ENCODE measurements around the gene VGLL4. TPM values are rescaled to one million over a fixed set of nuclear protein-coding genes. Genes with fewer than 3 reads are reported as not detected.

Gene VGLL4
- polyA plus RNA-seq, 1 donor (not counting 4 experiments of a cell fraction or from before 2014, with no cell fraction given) = 32.6 TPM

DNA sequence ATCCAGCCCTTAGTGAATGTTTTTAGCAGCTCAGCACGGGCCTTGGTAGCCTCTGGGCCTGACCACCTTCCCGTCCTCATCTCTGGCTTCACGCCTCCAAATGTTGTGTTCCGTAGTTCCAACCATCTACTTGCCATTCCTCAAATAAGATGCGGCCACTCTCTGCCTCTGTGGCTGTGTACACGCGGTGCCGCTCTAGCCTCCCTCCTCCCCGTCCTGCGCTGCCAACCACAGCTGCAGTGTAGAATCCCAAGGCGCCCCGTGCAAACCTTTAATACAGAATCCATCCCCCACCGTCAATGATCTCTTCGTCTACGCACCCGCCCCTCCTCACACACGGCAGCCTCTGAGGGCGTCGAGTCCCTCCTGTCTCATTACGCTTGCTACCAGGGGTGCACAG, 77.2 kb downstream of the VGLL4 start:
- no peak overlapping the region for H3K4me3 ChIP-seq (ENCODE audit: control insufficient read depth in 2 of 3, extremely low read depth in 1 of 3, insufficient read depth in 2 of 3, low read depth in 1 of 3, low read length in 3 of 3)
- no peaks in the 10 kb centered on the region for H3K27me3 ChIP-seq (ENCODE audit: control insufficient read depth, extremely low read depth, insufficient read depth, low read length)
- H3K27ac ChIP-seq (ENCODE audit: control insufficient read depth, insufficient read depth, low read length) = no peak overlapping the region
- H3K9ac ChIP-seq (ENCODE audit: control insufficient read depth, extremely low read depth, insufficient read depth, low read length) = no peak overlapping the region
- FAIRE-seq (no peak), DNase-seq (ENCODE audit: low read depth, low spot score) (no peak)
- peaks cover 12 to 21% of the 10 kb centered on the region in 2 experiments for H3K36me3 ChIP-seq (ENCODE audit: control insufficient read depth in 2 of 2, extremely low read depth in 1 of 2, insufficient read depth in 2 of 2, low read length in 2 of 2)
- H2AFZ ChIP-seq (ENCODE audit: control insufficient read depth, low read length) = no peak overlapping the region
- H3K79me2 ChIP-seq (ENCODE audit: control insufficient read depth, insufficient read depth, low read length) = peaks cover 46% of the 10 kb centered on the region
- dilution Hi-C loops (cut with MboI; ENCODE audit: extremely low pct_ligation_motif_present, low sequenced_read_pairs) = no loop called here
- TF ChIP-seq CTCF (optimal IDR thresholded peaks at IDR 0.05 in 1 of 3, IDR thresholded peaks at IDR 0.05 in 1 of 3, conservative IDR thresholded peaks at IDR 0.05 in 1 of 3; ENCODE audit: extremely low read depth in 1 of 3, insufficient read depth in 2 of 3, low read length in 3 of 3) = no peak
- TF ChIP-seq EZH2 (IDR thresholded peaks at IDR 0.05; ENCODE audit: low read length) = no peak
- no peaks in the 10 kb centered on the region for H3K9me1 ChIP-seq (ENCODE audit: control insufficient read depth, extremely low read depth, insufficient read depth, low read length)
- H4K20me1 ChIP-seq (ENCODE audit: control insufficient read depth, extremely low read depth, insufficient read depth, low read length) = peaks cover 3% of the 10 kb centered on the region
- H3K4me1 ChIP-seq (ENCODE audit: control insufficient read depth, extremely low read depth, insufficient read depth, low read length) = peaks cover 32% of the 10 kb centered on the region
- no peak overlapping the region for H3K4me2 ChIP-seq (ENCODE audit: control insufficient read depth, extremely low read depth, insufficient read depth, low read depth, low read length)
- H3K9me3 ChIP-seq (ENCODE audit: control insufficient read depth, low read depth, low read length) = no peaks in the 10 kb centered on the region

DNA sequence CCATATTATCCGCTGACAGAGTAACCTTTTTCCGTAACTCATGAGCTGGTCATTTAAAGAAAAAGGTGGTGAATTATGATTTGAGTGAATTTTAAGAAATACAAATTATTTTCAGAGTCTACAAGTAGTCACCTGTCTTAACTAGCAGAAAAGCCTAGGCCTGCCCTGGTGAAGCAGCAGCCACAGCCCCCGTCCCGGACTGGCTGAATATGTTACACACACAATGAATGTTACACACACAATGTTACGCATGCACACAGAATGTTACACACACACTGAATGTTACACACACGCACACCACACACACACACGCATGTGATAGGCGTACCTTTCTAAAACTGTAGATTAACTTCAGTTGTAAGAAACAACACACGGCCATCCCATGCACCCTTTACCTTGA, 77.8 kb downstream of the VGLL4 start:
- Histone ChIP-seq H3K9me1 (ENCODE audit: control insufficient read depth, extremely low read depth, insufficient read depth, low read length) (no peaks in the 10 kb centered on the region), H3K27ac (ENCODE audit: control insufficient read depth, insufficient read depth, low read length) (no peak overlapping the region), H3K9me3 (ENCODE audit: control insufficient read depth, low read depth, low read length) (no peaks in the 10 kb centered on the region), H3K4me3 (ENCODE audit: control insufficient read depth in 2 of 3, extremely low read depth in 1 of 3, insufficient read depth in 2 of 3, low read depth in 1 of 3, low read length in 3 of 3) (no peak overlapping the region), H3K4me1 (ENCODE audit: control insufficient read depth, extremely low read depth, insufficient read depth, low read length) (peaks cover 37% of the 10 kb centered on the region), H3K27me3 (ENCODE audit: control insufficient read depth, extremely low read depth, insufficient read depth, low read length) (no peaks in the 10 kb centered on the region), H4K20me1 (ENCODE audit: control insufficient read depth, extremely low read depth, insufficient read depth, low read length) (peaks cover 5% of the 10 kb centered on the region), H3K9ac (ENCODE audit: control insufficient read depth, extremely low read depth, insufficient read depth, low read length) (no peak overlapping the region), H3K79me2 (ENCODE audit: control insufficient read depth, insufficient read depth, low read length) (peaks cover 44% of the 10 kb centered on the region), H3K36me3 (ENCODE audit: control insufficient read depth in 2 of 2, extremely low read depth in 1 of 2, insufficient read depth in 2 of 2, low read length in 2 of 2) (peaks cover 12 to 21% of the 10 kb centered on the region in 2 experiments), H3K4me2 (ENCODE audit: control insufficient read depth, extremely low read depth, insufficient read depth, low read depth, low read length) (no peak overlapping the region), H2AFZ (ENCODE audit: control insufficient read depth, low read length) (no peak overlapping the region)
- FAIRE-seq (no peak), DNase-seq (ENCODE audit: low read depth, low spot score) (no peak)
- TF ChIP-seq CTCF (optimal IDR thresholded peaks at IDR 0.05 in 1 of 3, IDR thresholded peaks at IDR 0.05 in 1 of 3, conservative IDR thresholded peaks at IDR 0.05 in 1 of 3; ENCODE audit: extremely low read depth in 1 of 3, insufficient read depth in 2 of 3, low read length in 3 of 3) (no peak), EZH2 (IDR thresholded peaks at IDR 0.05; ENCODE audit: low read length) (no peak)
- dilution Hi-C loops (cut with MboI; ENCODE audit: extremely low pct_ligation_motif_present, low sequenced_read_pairs) = no loop called here

Measured in keratinocyte (primary cell).